T-cell (primary cell): Measurements from ENCODE around the gene LRRC25. TPM values are rescaled to one million over a fixed set of nuclear protein-coding genes. Genes with fewer than 3 reads are reported as not detected.
A peak's percentile ranks its signal among the peaks of the same experiment; 100 is the strongest.

Experiments used
- ATAC-seq, 4 experiments: fragments of 200-7000 bp in 3 of 4; fragments of 150-1000 bp in 1 of 4; cut with Tn5 transposase; replicated peaks in 1 of 4; 1 replicate in 3 of 4; 2 replicates in 1 of 4; pipeline ENCODE4 v1.10.0; 2021; ENCODE audit warnings: moderate library complexity in 3 of 4, mild to moderate bottlenecking in 2 of 4, moderate number of reproducible peaks in 1 of 4
- CTCF ChIA-PET, 2 donors: fragments of 300-600 bp; sonication (Branson Sonifier 250); formaldehyde crosslinking; loops; one replicate each; lab custom pipeline; 2022; ENCODE audit warnings: antibody characterized with exemption in 2 of 2; lab: Charles Lee
- POLR2A ChIA-PET, 2 donors: fragments of 300-600 bp; sonication (Branson Sonifier 250); formaldehyde crosslinking; loops; one replicate each; lab custom pipeline; 2022; ENCODE audit warnings: antibody characterized with exemption in 2 of 2; lab: Charles Lee
- DNase-seq, 35 experiments: peaks; one replicate each; pipeline versions ENCODE4 v3.0.0 to v3.0.0-alpha.2; 2013 to 2023
- H3K27ac ChIP-seq: one replicate; pipeline ENCODE4 v1.5.1; 2013; ENCODE audit warnings: low read length
- H3K27me3 ChIP-seq, 2 experiments: replicated peaks in 1 of 2; 1 replicate in 1 of 2; 2 replicates in 1 of 2; pipeline versions ENCODE4 v1.6.1 to v1.7.0; 2013; ENCODE audit warnings: low read length in 1 of 2, mixed read lengths in 1 of 2; ENCODE audit not compliant: control insufficient read depth in 2 of 2, insufficient read depth in 2 of 2; ENCODE audit errors: extremely low read depth in 1 of 2
- H3K36me3 ChIP-seq, 2 donors: 1 replicate in 1 of 2; 2 replicates in 1 of 2; pipeline versions ENCODE4 v1.6.1 to v1.7.0; 2013; ENCODE audit warnings: low read length in 1 of 2; ENCODE audit not compliant: control insufficient read depth in 2 of 2, insufficient read depth in 1 of 2; ENCODE audit errors: extremely low read depth in 1 of 2
- H3K4me1 ChIP-seq, 2 experiments: 1 replicate in 1 of 2; 2 replicates in 1 of 2; pipeline versions ENCODE4 v1.6.1 to v1.7.0; 2013; ENCODE audit warnings: low read length in 2 of 2, mixed read lengths in 1 of 2; ENCODE audit not compliant: insufficient read depth in 2 of 2, control insufficient read depth in 1 of 2; ENCODE audit errors: extremely low read depth in 1 of 2
- H3K4me3 ChIP-seq, 2 donors: 1 replicate in 1 of 2; 2 replicates in 1 of 2; pipeline versions ENCODE4 v1.5.1 to v1.7.0; 2013; ENCODE audit warnings: mild to moderate bottlenecking in 2 of 2, low read length in 1 of 2, moderate library complexity in 1 of 2; ENCODE audit not compliant: control insufficient read depth in 1 of 2; ENCODE audit errors: extremely low read depth in 1 of 2
- H3K9me3 ChIP-seq: 2 replicates; pipeline ENCODE4 v1.7.0; 2013
- H3K27ac Mint-ChIP-seq, 2 donors: one replicate each; pipeline ENCODE4 v1.8.0; 2020 to 2021; ENCODE audit warnings: mild to moderate bottlenecking in 2 of 2, mixed read lengths in 2 of 2
- H3K27me3 Mint-ChIP-seq, 2 donors: one replicate each; pipeline ENCODE4 v1.8.0; 2021 to 2022; ENCODE audit warnings: mixed read lengths in 2 of 2
- H3K36me3 Mint-ChIP-seq: one replicate; pipeline ENCODE4 v1.8.0; 2021; ENCODE audit warnings: mixed read lengths
- H3K4me1 Mint-ChIP-seq, 3 donors: one replicate each; pipeline ENCODE4 v1.8.0; 2020 to 2022; ENCODE audit warnings: mixed read lengths in 3 of 3, mild to moderate bottlenecking in 1 of 3
- H3K4me3 Mint-ChIP-seq, 3 donors: one replicate each; pipeline ENCODE4 v1.8.0; 2020 to 2022; ENCODE audit warnings: mild to moderate bottlenecking in 3 of 3, mixed read lengths in 3 of 3, moderate library complexity in 3 of 3
- H3K9me3 Mint-ChIP-seq, 3 donors: one replicate each; pipeline ENCODE4 v1.8.0; 2020 to 2022; ENCODE audit warnings: mixed read lengths in 3 of 3
- WGBS: methylation state at CpG from one replicate; pipeline ENCODE4 v1.1.5; 2013; ENCODE audit warnings: missing lambda C conversion rate; ENCODE audit not compliant: insufficient coverage; 5-methylcytosine and 5-hydroxymethylcytosine counted together
- total RNA-seq, 35 experiments: library from RNA in 6 of 35; stranded (reverse) in 6 of 35; fragments of 120-200 nt in 1 of 35; gene quantifications; one replicate each; pipeline versions ENCODE4 v1.2.1 to v1.2.4 and lab custom pipeline; 2013 to 2026

LRRC25 gene
- total RNA-seq, 5 donors from 2014 or later (not counting 1 experiment from before 2014, with no cell fraction given), result 0.16 to 0.33 (median 0.30) TPM; not detected in 2

DNA sequence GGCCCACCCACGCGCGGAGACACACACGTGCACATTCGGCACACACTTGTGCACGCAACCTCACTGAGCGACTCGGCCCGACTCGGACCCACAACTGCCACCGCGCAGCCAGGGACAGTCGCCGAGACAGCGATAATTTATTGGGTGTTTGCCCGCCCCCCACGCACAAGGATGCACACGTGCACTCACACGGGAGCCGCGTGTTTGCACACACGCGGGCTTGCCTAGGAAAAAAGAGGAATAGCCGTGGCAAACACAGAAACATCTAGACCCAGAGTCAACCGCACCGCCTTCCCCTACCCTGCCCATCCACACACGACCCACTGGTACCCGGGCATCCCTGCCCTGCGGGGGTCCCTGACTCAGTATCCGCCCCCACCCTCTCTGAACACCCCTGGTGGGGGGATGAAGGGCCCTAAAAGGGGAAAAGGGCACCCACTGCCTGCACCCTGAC lies 20.6 kb upstream of the LRRC25 start:
- no peaks in the 10 kb centered on the region for H3K36me3 ChIP-seq
- DNase-seq (peak in 1 of 35 experiments; percentile 49), ATAC-seq (no peak)
- peaks cover 0 to 46% of the 10 kb centered on the region in 2 experiments for H3K27me3 ChIP-seq
- Mint-ChIP-seq H3K9me3 (no peaks in the 10 kb centered on the region), H3K27me3 (peaks cover 18 to 20% of the 10 kb centered on the region in 2 donors), H3K4me1 (peaks cover 64 to 79% (median 76%) of the 10 kb centered on the region in 3 donors), H3K36me3 (no peaks in the 10 kb centered on the region), H3K27ac (peak overlapping the region; percentile 77 to 88), H3K4me3 (peak overlapping the region; percentile 77 to 89 (median 81))
- 3% methylated on average over 23 of the region's 30 CpGs for WGBS
- peak overlapping the region; percentile 2 to 10 for H3K4me3 ChIP-seq
- CTCF ChIA-PET, result no interaction called here
- POLR2A ChIA-PET, result no interaction called here
- no peaks in the 10 kb centered on the region for H3K9me3 ChIP-seq
- H3K4me1 ChIP-seq, result peaks cover 40 to 86% of the 10 kb centered on the region in 2 experiments
- H3K27ac ChIP-seq, result peak overlapping the region; percentile 66

DNA sequence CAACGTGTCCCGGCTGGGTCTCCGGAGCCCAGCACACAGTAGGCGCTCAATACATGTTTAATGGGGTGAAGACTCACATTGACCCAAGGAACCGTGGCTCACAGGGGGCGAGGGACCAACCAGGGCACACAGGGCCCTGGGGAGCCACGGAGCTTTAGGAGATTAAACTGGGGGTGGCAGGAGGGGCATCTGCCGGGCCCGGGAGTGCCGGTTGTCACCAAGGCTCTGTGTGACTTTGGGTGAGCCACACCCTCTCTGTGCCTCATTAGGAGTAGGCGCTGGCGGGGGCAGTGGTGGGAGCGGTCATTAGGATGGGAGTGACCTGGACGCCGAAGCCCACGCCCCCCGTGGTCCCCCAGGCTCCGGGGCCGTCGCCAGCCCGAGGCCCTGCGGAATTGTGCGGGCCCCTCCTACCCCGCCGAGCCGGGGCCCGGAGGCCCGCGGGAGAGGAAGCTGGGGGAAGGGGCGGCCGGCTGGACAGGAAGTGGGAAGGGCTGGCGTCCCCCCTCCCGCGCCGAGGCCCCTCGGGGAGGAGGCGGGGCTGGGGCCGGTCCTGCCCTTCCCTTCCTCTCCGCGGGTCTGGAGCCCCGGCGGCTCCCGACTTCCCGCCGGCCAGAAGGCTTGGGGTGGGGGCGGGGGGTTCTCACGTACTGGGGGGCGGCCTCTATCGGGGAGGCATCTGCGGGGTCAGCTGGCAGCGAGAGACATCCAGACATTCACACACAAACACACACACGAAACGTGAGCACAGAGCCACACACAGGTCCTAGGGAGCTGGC lies 20.0 kb upstream of the LRRC25 start:
- H3K4me3 Mint-ChIP-seq, result peak overlapping the region; percentile 77 to 89 (median 81)
- H3K4me1 Mint-ChIP-seq, result peaks cover 58 to 73% (median 70%) of the 10 kb centered on the region in 3 donors
- CTCF ChIA-PET, result interaction anchor here in 1 of 2 donors (0.6 kb wide), 2 partner anchors 177 to 328 kb away, joined by 4 read pairs; no protein-coding TSS in a partner anchor
- ATAC-seq (no peak), DNase-seq (peak in 1 of 35 experiments; percentile 49)
- Histone ChIP-seq H3K27me3 (peaks cover 0 to 52% of the 10 kb centered on the region in 2 experiments), H3K9me3 (no peaks in the 10 kb centered on the region), H3K27ac (peak overlapping the region; percentile 66), H3K36me3 (no peaks in the 10 kb centered on the region), H3K4me3 (peak overlapping the region; percentile 40 to 58), H3K4me1 (peaks cover 34 to 80% of the 10 kb centered on the region in 2 experiments)
- no peaks in the 10 kb centered on the region for H3K9me3 Mint-ChIP-seq
- WGBS, result 0% methylated on average over 37 of the region's 53 CpGs
- H3K36me3 Mint-ChIP-seq, result no peaks in the 10 kb centered on the region
- H3K27me3 Mint-ChIP-seq, result peaks cover 23 to 24% of the 10 kb centered on the region in 2 donors
- POLR2A ChIA-PET, result interaction anchor here (0.6 to 0.9 kb wide), 2 partner anchors 11 to 138 kb away, joined by 3 to 4 read pairs; no protein-coding TSS in a partner anchor
- H3K27ac Mint-ChIP-seq, result peak overlapping the region; percentile 48 to 88

DNA sequence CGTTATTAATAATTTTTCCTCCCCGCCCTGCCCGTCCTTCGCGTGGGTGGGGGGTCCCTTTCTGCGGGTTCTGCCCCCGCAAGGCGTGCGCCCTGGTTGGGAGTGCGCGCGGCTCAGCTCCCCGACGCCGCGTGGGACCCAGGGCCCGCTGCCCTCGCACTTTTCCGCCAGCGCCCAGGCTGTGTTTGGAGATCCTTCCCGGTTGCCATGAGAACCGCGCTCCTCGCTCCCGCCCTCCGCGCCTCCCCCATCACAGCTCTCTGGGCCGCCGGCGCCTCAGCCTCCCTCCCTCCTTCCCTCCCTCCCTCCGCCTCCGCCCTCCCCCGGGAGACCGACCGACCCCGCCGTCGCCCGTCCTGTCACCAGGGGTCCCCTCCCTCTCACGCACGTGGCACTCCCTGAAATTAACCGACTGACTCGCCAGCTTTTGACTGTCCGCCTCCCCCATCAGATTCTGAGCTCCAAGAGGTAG lies 19.4 kb upstream of the LRRC25 start:
- DNase-seq (peak in 27 of 35 experiments; percentile 33 to 83 (median 50)), ATAC-seq (peak in 1 of 4 experiments; percentile 28)
- H3K36me3 Mint-ChIP-seq, result no peaks in the 10 kb centered on the region
- peak overlapping the region; percentile 58 for H3K27ac ChIP-seq
- peaks cover 0 to 53% of the 10 kb centered on the region in 2 experiments for H3K27me3 ChIP-seq
- peak overlapping the region; percentile 67 to 89 (median 74) for H3K4me3 Mint-ChIP-seq
- peaks cover 29 to 73% of the 10 kb centered on the region in 2 experiments for H3K4me1 ChIP-seq
- H3K4me1 Mint-ChIP-seq, result peaks cover 52 to 66% (median 64%) of the 10 kb centered on the region in 3 donors
- peak overlapping the region in 1 of 2 donors; percentile 48 for H3K27ac Mint-ChIP-seq
- ChIA-PET CTCF (interaction anchor here in 1 of 2 donors (0.6 kb wide), 2 partner anchors 176 to 328 kb away, joined by 4 read pairs; no protein-coding TSS in a partner anchor), POLR2A (interaction anchor here (0.6 to 0.9 kb wide), 2 partner anchors 12 to 139 kb away, joined by 3 to 4 read pairs; no protein-coding TSS in a partner anchor)
- H3K9me3 ChIP-seq, result no peaks in the 10 kb centered on the region
- H3K36me3 ChIP-seq, result no peaks in the 10 kb centered on the region
- H3K27me3 Mint-ChIP-seq, result peaks cover 23 to 24% of the 10 kb centered on the region in 2 donors
- 1% methylated on average over 36 of the region's 44 CpGs for WGBS
- peak overlapping the region; percentile 40 to 58 for H3K4me3 ChIP-seq
- no peaks in the 10 kb centered on the region for H3K9me3 Mint-ChIP-seq

DNA sequence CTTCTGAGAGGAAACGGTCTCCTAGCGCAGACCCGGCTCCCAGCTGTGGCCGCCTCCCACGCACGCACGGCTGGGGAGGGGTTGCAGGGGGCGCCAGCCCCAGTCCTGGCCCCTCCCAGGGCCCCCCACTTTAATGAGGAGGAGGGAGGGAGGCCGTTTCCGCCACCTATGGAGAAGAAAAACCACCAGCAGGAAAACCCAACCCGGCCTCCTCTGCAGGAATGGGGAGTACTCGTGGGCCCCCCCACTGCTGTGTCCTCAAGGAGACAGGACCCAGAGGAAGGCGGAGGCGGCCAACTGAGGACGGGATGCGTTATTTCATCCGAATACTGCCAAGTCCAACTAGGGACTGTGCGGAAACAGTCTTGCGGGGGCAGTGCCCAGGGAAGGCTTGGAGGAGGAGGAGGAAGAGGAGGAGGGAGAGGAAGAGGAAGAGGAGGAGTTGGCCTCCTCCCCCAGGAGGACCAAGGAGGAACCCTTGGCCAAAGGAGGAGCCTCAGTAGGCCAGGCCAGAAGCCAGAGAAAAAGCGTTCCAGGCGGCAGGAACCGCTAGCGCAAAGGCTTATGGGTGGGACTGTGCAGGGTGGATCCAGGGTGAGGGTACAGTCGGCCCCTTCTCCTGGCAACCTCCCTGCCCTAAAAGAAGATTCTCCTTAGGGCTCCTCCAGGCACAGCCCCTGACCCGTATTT lies 17.9 kb upstream of the LRRC25 start:
- Histone ChIP-seq H3K4me1 (peaks cover 24 to 62% of the 10 kb centered on the region in 2 experiments), H3K36me3 (no peaks in the 10 kb centered on the region), H3K27ac (peak overlapping the region; percentile 49), H3K9me3 (no peaks in the 10 kb centered on the region), H3K27me3 (peaks cover 0 to 56% of the 10 kb centered on the region in 2 experiments), H3K4me3 (peak overlapping the region in 1 of 2 donors; percentile 18)
- Mint-ChIP-seq H3K9me3 (no peaks in the 10 kb centered on the region), H3K27ac (peak overlapping the region; percentile 28 to 74), H3K4me3 (peak overlapping the region; percentile 6 to 89 (median 21)), H3K27me3 (peaks cover 24 to 27% of the 10 kb centered on the region in 2 donors), H3K4me1 (peaks cover 42 to 59% (median 54%) of the 10 kb centered on the region in 3 donors), H3K36me3 (no peaks in the 10 kb centered on the region)
- 26% methylated on average over 11 of the region's 25 CpGs for WGBS
- CTCF ChIA-PET, result interaction anchor here in 1 of 2 donors (1.7 kb wide), 1 partner anchor 26 kb away, joined by 6 read pairs; no protein-coding TSS in a partner anchor
- POLR2A ChIA-PET, result interaction anchor here in 1 of 2 donors (0.6 kb wide), 1 partner anchor 70 kb away, joined by 3 read pairs; no protein-coding TSS in a partner anchor
- no peak for ATAC-seq
- DNase-seq, result no peak

DNA sequence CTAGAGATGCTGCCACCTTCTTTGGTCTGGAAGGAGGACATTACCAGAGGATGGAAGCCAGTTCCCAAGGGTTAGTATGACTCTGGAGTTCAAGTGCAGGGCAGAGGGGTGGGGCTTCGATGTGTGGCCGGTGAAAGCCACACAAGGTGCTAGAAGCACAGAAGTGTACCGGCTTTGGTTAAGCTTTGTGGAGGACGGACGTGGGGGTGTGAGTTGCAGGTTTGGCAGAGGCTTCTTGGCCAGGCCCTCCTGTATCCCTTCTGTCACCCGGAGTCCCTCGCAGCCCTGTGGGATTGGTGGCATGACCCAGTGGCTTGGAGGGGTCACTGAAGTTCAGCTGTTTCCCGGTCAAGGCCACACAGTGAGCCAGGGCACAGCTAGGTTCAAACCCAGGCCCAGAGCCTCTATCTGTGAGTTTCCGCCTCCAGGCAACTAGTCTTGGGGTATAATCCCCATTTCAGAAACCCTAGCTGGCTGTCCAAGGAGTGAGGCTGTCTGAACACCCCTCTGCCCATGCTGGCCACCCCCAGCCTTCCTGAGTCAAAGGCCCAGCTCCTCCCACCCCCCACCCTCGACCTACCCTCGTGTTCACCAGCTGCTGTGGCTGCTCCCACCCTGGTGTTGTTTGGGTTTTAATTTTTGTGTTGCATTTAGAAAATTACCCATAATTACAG lies 17.2 kb upstream of the LRRC25 start:
- H3K4me1 ChIP-seq, result peaks cover 24 to 57% of the 10 kb centered on the region in 2 experiments
- no peaks in the 10 kb centered on the region for H3K36me3 Mint-ChIP-seq
- no peaks in the 10 kb centered on the region for H3K36me3 ChIP-seq
- H3K27me3 ChIP-seq, result peaks cover 0 to 56% of the 10 kb centered on the region in 2 experiments
- peak overlapping the region; percentile 66 to 78 for H3K27ac Mint-ChIP-seq
- DNase-seq, result peak in 1 of 35 experiments; percentile 40
- peaks cover 40 to 55% (median 52%) of the 10 kb centered on the region in 3 donors for H3K4me1 Mint-ChIP-seq
- ATAC-seq, result no peak
- no peaks in the 10 kb centered on the region for H3K9me3 Mint-ChIP-seq
- no peaks in the 10 kb centered on the region for H3K9me3 ChIP-seq
- peaks cover 24 to 27% of the 10 kb centered on the region in 2 donors for H3K27me3 Mint-ChIP-seq
- peak overlapping the region in 1 of 3 donors; percentile 89 for H3K4me3 Mint-ChIP-seq
- CTCF ChIA-PET, result interaction anchor here in 1 of 2 donors (0.6 to 1.7 kb wide), 3 partner anchors 25 to 459 kb away, joined by 3 to 6 read pairs (median 4); no protein-coding TSS in a partner anchor
- peak overlapping the region; percentile 49 for H3K27ac ChIP-seq
- POLR2A ChIA-PET, result no interaction called here
- no peak overlapping the region for H3K4me3 ChIP-seq
- 20% methylated on average over 9 of the region's 11 CpGs for WGBS
